GM18520 (cell line): Measurements from ENCODE around the gene MIGA1.
"Not testable (repeated sequence)": the region's sequence is repeated elsewhere in the genome, so short reads cannot be mapped to it uniquely, and the experiment has no call there.

Experiments
- ATAC-seq: cut with Tn5 transposase; IDR thresholded peaks from one replicate; pipeline ENCODE4 v1.9.1; 2021; ENCODE audit not compliant: unreplicated experiment

MIGA1 gene

GRCh38 chr1:77797991-77798390, 18.5 kb downstream of the MIGA1 start:
- no peak for ATAC-seq

- ATAC-seq = no peak
Observed at GRCh38 chr1:77802026-77802425, 22.6 kb downstream of the MIGA1 start.

DNA sequence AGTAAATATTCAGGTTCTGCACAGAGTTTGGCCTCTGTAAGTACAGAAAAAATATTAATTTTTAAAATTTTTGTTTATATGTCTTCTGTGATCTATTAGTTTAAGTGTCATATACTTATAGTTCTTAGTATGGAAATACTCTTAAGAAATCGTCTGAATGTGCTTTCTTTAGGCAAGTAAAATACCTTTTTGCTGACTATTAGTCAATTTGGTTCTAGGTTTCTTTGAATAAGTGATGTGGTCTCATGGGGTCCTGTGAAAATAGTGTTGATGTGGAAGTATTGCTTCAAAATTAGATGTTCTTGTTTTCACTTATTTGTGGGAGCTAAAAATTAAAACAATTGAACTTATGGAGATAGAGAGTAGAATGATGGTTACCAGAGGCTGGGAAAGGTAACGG, 23.9 kb downstream of the MIGA1 start:
- no peak for ATAC-seq

DNA sequence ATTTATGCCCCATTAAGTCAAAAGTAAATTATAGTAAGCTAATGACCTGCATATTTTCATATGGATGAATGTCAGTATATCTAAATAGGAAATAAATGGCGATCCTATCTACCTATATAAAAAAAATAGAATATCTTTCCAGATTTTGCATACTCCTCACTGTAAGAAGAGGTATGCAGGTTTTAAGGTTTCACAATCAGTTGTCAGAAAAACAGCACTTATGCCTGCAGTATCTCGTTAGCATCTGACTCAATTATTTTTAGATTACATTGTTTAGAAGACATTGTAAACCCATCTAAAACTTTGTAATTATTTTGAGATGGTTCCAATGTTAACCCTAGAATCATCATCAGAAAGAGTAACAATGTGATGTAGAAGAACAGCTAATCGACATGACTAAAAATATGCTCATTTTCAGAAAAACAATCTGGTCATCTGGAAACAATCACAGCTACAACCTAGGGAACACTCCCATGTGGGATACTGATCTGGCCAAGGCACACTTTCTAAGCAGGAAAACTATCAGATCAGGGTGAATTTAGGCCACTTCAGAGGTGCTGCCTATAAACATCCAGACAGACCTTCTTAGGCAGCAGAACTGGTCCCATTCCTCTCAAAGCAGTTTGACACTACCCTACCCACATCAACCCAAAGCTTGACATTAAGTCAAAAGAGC, 30.5 kb downstream of the MIGA1 start:
- not testable (repeated sequence) for ATAC-seq

GRCh38 chr1:77811589-77811988, 32.1 kb downstream of the MIGA1 start:
- not testable (repeated sequence) for ATAC-seq

- no peak for ATAC-seq
Observed at GRCh38 chr1:77817368-77818209, 38.1 kb downstream of the MIGA1 start.

DNA sequence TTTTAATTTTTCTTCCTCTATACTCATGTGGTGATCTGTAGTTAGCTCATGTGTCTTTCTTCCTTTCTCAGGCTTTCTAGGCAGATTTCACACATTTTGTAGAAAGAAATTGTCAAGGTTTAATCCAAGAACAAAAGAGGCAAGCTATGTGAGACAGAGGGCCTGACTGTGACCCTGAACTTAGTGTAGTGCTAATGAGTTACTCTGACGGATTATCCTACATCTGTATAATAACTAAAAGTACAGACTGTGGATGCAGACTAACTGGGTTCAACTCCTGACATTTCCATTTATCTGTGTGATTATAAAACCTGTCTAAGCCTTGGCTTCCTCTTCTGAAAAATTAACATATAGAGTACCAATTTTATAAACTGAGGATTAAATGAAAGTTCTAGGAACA, 40.7 kb downstream of the MIGA1 start:
- no peak for ATAC-seq

- no peak for ATAC-seq
Observed at GRCh38 chr1:77824079-77824478, 44.6 kb downstream of the MIGA1 start.

DNA sequence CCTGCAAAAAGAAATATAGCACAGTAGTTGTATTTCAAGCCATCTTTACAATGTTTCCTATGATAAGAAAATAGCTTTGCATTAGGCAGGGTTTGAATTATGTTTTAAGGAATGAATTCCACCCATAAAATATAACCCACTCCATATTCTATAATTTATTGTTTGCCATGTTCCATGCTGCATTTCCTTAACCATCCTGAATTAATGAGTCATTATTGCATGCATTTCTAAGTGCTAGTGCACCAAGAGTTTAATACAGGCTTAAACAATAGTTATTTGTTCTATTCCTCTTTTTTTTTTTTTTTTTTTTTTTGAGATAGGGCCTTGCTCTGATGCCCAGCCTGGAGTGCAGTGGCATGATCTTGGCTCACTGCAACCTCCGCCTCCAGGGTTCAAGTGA, 45.2 kb downstream of the MIGA1 start:
- ATAC-seq = no peak

DNA sequence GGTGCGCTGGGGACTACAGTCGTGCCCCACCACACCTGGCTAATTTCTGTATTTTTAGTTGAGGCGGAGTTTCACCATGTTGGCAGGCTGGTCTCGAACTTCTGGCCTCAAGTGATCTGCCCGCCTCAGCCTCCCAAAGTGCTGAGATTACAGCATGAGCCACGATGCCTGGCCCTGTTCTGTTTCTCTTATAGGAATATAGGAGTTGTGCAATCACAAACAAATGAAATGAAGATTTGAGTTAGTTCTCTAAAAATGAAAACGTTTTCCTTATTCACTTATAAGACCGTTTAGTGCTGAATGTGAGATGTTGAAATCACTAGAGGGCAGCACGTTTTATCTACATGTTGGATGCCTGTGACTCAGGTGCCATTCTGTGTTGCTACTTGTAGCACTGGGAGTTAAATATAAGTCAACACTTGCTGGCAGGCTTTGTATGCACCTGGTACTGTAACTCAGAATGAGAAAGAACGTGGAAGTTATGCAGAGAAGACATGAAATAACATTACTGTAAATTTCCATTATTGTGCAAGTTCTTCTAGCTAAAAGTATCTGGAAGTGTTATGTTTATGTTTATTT, 45.8 kb downstream of the MIGA1 start:
- no peak for ATAC-seq

DNA sequence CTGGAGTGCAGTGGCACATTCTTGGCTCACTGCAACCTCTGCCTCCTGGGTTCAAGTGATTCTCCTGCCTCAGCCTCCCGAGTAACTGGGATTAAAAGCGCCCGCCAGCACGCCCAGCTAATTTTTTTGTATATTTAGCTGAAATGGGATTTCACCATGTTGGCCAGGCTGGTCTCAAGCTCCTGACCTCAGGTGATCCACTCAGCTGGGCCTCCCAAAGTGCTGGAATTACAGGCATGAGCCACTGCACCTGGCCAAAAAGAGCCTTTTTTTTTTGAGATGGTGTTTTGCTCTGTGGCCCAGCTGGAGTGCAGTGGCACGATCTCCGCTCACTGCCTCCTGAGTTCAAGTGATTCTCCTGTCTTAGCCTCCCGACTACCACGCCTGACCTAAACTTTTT, 47.4 kb downstream of the MIGA1 start:
- ATAC-seq = not testable (repeated sequence)

DNA sequence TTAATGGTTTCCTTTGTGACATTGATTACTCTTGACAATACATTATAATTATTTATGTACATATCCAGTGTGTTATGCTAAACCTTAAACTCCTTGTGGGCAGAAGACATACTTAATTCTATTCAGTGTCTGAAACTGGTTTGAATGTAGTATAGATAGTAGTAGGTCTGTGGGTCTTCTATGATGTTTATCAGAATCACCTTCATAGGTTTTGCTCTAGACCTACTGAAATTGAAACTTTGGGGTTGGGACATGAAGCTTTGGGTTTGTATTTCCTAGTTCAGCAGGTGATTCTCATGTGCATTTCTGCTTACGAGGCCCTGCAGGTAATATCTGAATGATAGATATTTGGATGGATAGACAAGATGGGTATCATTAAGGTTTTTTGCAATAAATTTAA, 48.6 kb downstream of the MIGA1 start:
- no peak for ATAC-seq

DNA sequence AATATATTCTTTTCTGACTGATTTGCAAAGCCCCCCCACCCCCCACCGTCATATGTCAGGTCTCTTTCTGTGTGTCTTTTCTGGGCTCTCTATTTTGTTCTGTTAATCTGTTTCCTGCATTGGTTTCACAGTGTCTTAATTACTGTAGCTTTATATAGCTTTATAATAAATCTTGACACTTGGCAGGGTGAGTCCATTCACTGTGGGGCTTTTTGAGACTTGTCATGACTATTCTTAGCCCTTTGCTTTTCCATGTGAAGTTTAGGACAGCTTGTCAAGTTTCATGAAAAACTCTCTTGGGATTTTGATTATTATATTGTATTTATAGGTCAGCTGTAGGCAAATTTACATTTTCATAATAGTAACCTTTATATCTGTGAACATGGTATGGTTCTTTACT, 50.4 kb downstream of the MIGA1 start:
- no peak for ATAC-seq

DNA sequence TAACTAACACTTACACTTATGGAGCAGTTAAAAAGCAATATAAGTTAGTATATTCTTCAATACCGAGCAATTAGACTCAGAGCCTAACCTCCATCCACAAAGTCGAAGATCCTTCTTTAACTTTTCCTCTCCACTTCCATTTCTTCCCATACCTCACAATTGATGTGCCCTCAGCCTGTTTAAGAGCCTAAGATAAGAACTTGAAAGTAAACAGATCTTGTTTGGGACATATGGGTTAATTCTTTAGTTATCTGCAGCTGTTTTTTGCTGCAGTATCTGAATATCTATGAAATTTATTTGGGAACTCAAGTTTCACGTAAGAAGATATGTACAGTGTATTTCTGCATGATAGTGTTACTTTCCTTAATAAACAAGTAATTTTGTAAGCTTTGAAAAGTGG, 51.5 kb downstream of the MIGA1 start:
- no peak for ATAC-seq

DNA sequence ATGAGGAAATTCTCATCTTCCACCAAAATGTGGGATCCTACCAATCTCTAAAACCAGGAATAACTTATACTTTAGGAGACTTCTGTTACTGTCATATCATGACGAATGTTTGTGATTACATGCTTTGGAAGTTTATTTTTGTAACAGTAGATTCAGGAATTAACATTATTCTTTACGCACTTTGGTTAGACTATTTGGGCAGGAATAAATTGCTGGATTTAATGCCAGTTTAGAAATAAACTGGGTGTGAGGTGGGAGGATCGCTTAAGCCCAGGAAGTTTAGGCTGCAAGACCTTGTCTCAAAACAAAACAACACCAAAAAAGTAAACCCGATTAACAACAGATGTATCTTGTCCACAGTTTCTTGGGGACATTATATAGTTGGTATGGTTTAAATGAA, 52.1 kb downstream of the MIGA1 start:
- no peak for ATAC-seq

- ATAC-seq = no peak
Observed at GRCh38 chr1:77831976-77832711, 52.7 kb downstream of the MIGA1 start.

DNA sequence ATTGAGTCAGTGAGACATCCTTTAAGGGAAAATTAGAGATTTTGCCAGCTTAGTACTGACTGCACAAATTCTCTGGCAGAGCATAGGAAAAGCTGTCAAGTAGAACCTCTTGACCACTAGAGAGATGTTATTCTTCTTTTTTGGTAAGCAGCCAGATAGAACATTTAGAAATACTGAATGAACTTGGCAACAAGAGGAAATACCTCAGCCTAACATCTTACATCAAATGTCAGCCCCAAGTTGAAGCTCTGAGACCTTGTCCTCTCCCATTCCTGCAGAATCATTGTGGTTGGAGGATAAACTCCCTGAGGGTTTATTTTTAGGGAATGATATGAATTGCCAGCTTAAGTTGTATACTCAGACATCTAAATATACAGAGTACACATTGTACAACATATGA, 53.5 kb downstream of the MIGA1 start:
- no peak for ATAC-seq

GRCh38 chr1:77833521-77834100, 54.2 kb downstream of the MIGA1 start:
- ATAC-seq = no peak

- ATAC-seq = no peak
Observed at GRCh38 chr1:77834771-77835334, 55.4 kb downstream of the MIGA1 start.

DNA sequence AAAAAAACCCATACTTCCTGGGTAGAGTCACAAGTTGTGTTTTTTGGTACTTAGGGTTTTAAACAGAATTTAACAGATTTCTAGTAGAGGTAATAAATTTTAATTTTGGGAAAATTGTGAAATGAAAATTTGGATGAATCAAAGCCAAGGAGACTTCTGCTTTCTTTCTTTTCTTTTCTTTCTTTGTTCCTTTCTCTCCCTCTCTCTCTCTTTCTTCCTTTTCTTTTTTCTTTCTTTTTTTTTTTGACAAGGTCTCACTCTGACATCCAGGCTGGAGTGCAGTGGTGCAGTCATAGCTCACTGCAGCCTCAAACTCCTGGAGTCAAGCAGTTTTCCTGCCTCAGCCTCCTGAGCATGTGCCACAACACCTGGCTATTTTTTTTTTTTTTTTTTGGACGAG, 62.1 kb downstream of the MIGA1 start:
- ATAC-seq = no peak

DNA sequence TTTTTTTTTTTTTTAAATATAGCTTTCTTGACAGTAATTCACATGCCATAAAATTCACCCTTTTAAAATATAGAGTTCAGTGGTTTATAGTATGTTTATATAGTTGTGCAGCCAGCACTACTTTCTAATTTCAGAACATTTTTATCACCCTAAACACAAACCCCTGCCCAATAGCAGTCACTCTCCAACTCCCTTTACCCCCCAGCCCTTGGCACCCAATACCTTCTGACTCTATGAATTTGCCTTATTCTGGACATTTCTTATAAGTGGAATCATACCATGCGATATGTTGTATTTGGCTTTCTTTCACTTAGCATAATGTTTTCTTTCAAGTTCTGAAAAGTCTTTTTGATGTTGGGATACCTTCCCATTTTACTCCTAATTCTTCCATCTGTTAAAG, 66.5 kb downstream of the MIGA1 start:
- ATAC-seq = no peak
